Measurements from ENCODE around the gene MBD2. TPM values are rescaled to one million over a fixed set of nuclear protein-coding genes. Genes with fewer than 3 reads are reported as not detected.

The MBD2 gene
- total RNA-seq, 2 donors from 2014 or later, result 35.9 to 39.2 TPM

DNA sequence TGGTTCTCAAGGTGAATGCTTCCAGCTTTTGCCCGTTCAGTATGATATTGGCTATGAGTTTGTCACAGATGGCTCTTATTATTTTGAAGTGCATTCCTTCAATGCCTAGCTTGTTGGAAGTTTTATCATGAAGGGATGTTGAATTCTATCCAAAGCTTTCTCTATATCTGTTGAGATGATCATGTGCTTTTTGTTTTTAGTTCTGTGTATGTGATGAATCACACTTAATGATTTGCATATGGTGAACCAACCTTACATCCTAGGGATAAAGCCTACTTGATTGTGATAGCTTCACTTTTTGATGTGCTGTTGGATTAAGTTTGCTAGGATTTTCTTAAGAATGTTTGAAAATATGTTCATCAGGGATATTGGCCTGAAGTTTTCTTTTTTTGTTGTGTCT lies 112.1 kb downstream of the MBD2 start:
- Histone ChIP-seq H3K4me3 (ENCODE audit: low read length) (no peak overlapping the region), H3K9ac (ENCODE audit: extremely low read depth, low read length, poor library complexity, severe bottlenecking) (no peak overlapping the region), H3K27ac (ENCODE audit: low read depth, low read length) (no peak overlapping the region), H3K4me1 (ENCODE audit: control insufficient read depth, insufficient read depth, low read length) (peaks cover 8% of the 10 kb centered on the region), H3K36me3 (ENCODE audit: control insufficient read depth, insufficient read depth, low read length) (no peaks in the 10 kb centered on the region), H3K9me3 (ENCODE audit: control insufficient read depth, low read length) (peaks cover 6% of the 10 kb centered on the region), H3K27me3 (ENCODE audit: control insufficient read depth, insufficient read depth, low read length, poor library complexity, severe bottlenecking) (no peaks in the 10 kb centered on the region)
- Mint-ChIP-seq H3K9me3 (peaks cover 2% of the 10 kb centered on the region), H3K4me1 (peaks cover 20% of the 10 kb centered on the region), H3K36me3 (ENCODE audit: low read depth) (no peaks in the 10 kb centered on the region), H3K27me3 (ENCODE audit: insufficient read depth) (peaks cover 43% of the 10 kb centered on the region), H3K4me3 (no peak overlapping the region), H3K27ac (no peak overlapping the region)
- no peak for DNase-seq
- TF ChIP-seq CTCF (conservative IDR thresholded peaks at IDR 0.05), result no peak
- 100% methylated on average over 1 of the region's 1 CpG for WGBS, 2 experiments (ENCODE audit: insufficient coverage in 1 of 2, insufficient read length in 1 of 2)

GRCh38 chr18:54109131-54109683 lies 115.3 kb downstream of the MBD2 start:
- Histone ChIP-seq H3K27me3 (ENCODE audit: control insufficient read depth, insufficient read depth, low read length, poor library complexity, severe bottlenecking) (no peaks in the 10 kb centered on the region), H3K27ac (ENCODE audit: low read depth, low read length) (no peak overlapping the region), H3K4me1 (ENCODE audit: control insufficient read depth, insufficient read depth, low read length) (no peaks in the 10 kb centered on the region), H3K4me3 (ENCODE audit: low read length) (no peak overlapping the region), H3K9ac (ENCODE audit: extremely low read depth, low read length, poor library complexity, severe bottlenecking) (no peak overlapping the region), H3K9me3 (ENCODE audit: control insufficient read depth, low read length) (peaks cover 6% of the 10 kb centered on the region), H3K36me3 (ENCODE audit: control insufficient read depth, insufficient read depth, low read length) (no peaks in the 10 kb centered on the region)
- Mint-ChIP-seq H3K9me3 (peaks cover 2% of the 10 kb centered on the region), H3K4me1 (no peaks in the 10 kb centered on the region), H3K4me3 (no peak overlapping the region), H3K36me3 (ENCODE audit: low read depth) (no peaks in the 10 kb centered on the region), H3K27me3 (ENCODE audit: insufficient read depth) (peaks cover 25% of the 10 kb centered on the region), H3K27ac (no peak overlapping the region)
- DNase-seq, result no peak
- WGBS, 2 experiments (ENCODE audit: insufficient coverage in 1 of 2, insufficient read length in 1 of 2), result 94 to 100% methylated on average over 1 to 3 of the region's 3 CpGs
- no peak for TF ChIP-seq CTCF (conservative IDR thresholded peaks at IDR 0.05)

DNA sequence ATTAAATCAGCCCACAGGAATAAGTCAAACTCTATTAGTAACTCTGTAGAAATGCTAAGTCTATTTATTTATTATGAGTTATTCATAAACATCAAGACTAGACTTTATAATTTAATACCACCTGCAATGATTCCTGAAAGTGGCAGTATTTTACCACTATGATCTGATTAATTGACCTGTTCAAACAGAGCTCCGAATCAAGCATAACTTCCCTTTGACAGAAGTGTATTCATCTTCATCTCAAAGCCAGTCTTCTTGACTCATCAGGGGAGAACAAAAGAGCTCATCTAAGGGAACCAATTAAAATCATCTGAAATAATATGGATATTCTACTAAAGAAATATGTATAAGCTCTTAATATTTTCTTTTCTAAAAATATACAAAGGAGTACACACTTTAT lies 122.3 kb downstream of the MBD2 start:
- H3K27me3 Mint-ChIP-seq (ENCODE audit: insufficient read depth), result peaks cover 1% of the 10 kb centered on the region
- Histone ChIP-seq H3K4me3 (ENCODE audit: low read length) (no peak overlapping the region), H3K9ac (ENCODE audit: extremely low read depth, low read length, poor library complexity, severe bottlenecking) (no peak overlapping the region), H3K4me1 (ENCODE audit: control insufficient read depth, insufficient read depth, low read length) (no peaks in the 10 kb centered on the region), H3K9me3 (ENCODE audit: control insufficient read depth, low read length) (no peaks in the 10 kb centered on the region), H3K27me3 (ENCODE audit: control insufficient read depth, insufficient read depth, low read length, poor library complexity, severe bottlenecking) (no peaks in the 10 kb centered on the region), H3K27ac (ENCODE audit: low read depth, low read length) (no peak overlapping the region), H3K36me3 (ENCODE audit: control insufficient read depth, insufficient read depth, low read length) (no peaks in the 10 kb centered on the region)
- DNase-seq, result no peak
- H3K27ac Mint-ChIP-seq, result no peak overlapping the region
- WGBS, 2 experiments (ENCODE audit: insufficient coverage in 1 of 2, insufficient read length in 1 of 2), result 94 to 100% methylated on average over 1 of the region's 1 CpG
- H3K36me3 Mint-ChIP-seq (ENCODE audit: low read depth), result no peaks in the 10 kb centered on the region
- H3K9me3 Mint-ChIP-seq, result no peaks in the 10 kb centered on the region
- no peak for TF ChIP-seq CTCF (conservative IDR thresholded peaks at IDR 0.05)
- H3K4me1 Mint-ChIP-seq, result no peaks in the 10 kb centered on the region
- H3K4me3 Mint-ChIP-seq, result no peak overlapping the region

Other genes starting within 250 kb of the MBD2 start
- gene POLI, start 44.8 kb upstream of the MBD2 start, total RNA-seq, result 10 to 100 TPM; 58.3 to 75.5 TPM
- gene STARD6, start 133.2 kb upstream of the MBD2 start, total RNA-seq, result not detected
- gene C18orf54, start 133.2 kb upstream of the MBD2 start, total RNA-seq, result 10 to 100 TPM; 17.8 to 29.5 TPM